NCI-H2081 treated with DMSO at 0.1 percent for 48 hours (cell line): ENCODE data around the gene MRPL20.
"Not testable (repeated sequence)": the region's sequence is repeated elsewhere in the genome, so short reads cannot be mapped to it uniquely, and the experiment has no call there.

Experiments
- DNase-seq: peaks from one replicate; lab custom pipeline; 2025; lab: John Stamatoyannopoulos, UW

Gene MRPL20

GRCh38 chr1:1425753-1426495, 18.8 kb upstream of the MRPL20 start:
- DNase-seq, result no peak

GRCh38 chr1:1425426-1425752, 18.3 kb upstream of the MRPL20 start:
- no peak for DNase-seq

- no peak for DNase-seq
Observed at GRCh38 chr1:1424707-1425106, 17.6 kb upstream of the MRPL20 start.

- DNase-seq, result no peak
Observed at GRCh38 chr1:1423245-1423597, 16.1 kb upstream of the MRPL20 start.

GRCh38 chr1:1422465-1423244, 15.6 kb upstream of the MRPL20 start:
- DNase-seq, result no peak

- DNase-seq, result no peak
Observed at GRCh38 chr1:1421907-1422464, 14.9 kb upstream of the MRPL20 start.

- DNase-seq, result no peak
Observed at GRCh38 chr1:1421147-1421906, 14.2 kb upstream of the MRPL20 start, which contains the start of gene ANKRD65. Gene ANKRD65 (minus strand): TSS chr1:1421276. CDS start chr1:1421005, 271 bp downstream.

- DNase-seq, result no peak
Observed at GRCh38 chr1:1420654-1421141, 13.6 kb upstream of the MRPL20 start.

- no peak for DNase-seq
Observed at GRCh38 chr1:1419813-1420653, 12.9 kb upstream of the MRPL20 start.

- no peak for DNase-seq
Observed at GRCh38 chr1:1419363-1419812, 12.3 kb upstream of the MRPL20 start.

- DNase-seq, result no peak
Observed at GRCh38 chr1:1418464-1419362, 11.6 kb upstream of the MRPL20 start.

- DNase-seq, result not testable (repeated sequence)
Observed at GRCh38 chr1:1417825-1418463, 10.9 kb upstream of the MRPL20 start.

- DNase-seq, result not testable (repeated sequence)
Observed at GRCh38 chr1:1417396-1417795, 10.3 kb upstream of the MRPL20 start.

GRCh38 chr1:1415751-1416150, 8.7 kb upstream of the MRPL20 start:
- no peak for DNase-seq

- DNase-seq, result not testable (repeated sequence)
Observed at GRCh38 chr1:1412311-1412902, 5.3 kb upstream of the MRPL20 start.

GRCh38 chr1:1411626-1412025, 4.5 kb upstream of the MRPL20 start:
- no peak for DNase-seq

GRCh38 chr1:1410238-1410637, 3.1 kb upstream of the MRPL20 start:
- not testable (repeated sequence) for DNase-seq

GRCh38 chr1:1407636-1408318, 684 bp upstream of the MRPL20 start:
- no peak for DNase-seq
